Stimulated activated CD4-positive, alpha-beta T cell treated with anti-CD3 and anti-CD28 coated beads, Interleukin-1b, Interleukin-23, amount 100 ng/mL, for 1 hour (primary cell): Measurements from ENCODE around the gene FOXD2.

Experiments
- DNase-seq, 2 donors: peaks; one replicate each; pipeline ENCODE4 v3.0.0-alpha.2; 2020; ENCODE audit warnings: low read depth in 2 of 2

Gene FOXD2

DNA sequence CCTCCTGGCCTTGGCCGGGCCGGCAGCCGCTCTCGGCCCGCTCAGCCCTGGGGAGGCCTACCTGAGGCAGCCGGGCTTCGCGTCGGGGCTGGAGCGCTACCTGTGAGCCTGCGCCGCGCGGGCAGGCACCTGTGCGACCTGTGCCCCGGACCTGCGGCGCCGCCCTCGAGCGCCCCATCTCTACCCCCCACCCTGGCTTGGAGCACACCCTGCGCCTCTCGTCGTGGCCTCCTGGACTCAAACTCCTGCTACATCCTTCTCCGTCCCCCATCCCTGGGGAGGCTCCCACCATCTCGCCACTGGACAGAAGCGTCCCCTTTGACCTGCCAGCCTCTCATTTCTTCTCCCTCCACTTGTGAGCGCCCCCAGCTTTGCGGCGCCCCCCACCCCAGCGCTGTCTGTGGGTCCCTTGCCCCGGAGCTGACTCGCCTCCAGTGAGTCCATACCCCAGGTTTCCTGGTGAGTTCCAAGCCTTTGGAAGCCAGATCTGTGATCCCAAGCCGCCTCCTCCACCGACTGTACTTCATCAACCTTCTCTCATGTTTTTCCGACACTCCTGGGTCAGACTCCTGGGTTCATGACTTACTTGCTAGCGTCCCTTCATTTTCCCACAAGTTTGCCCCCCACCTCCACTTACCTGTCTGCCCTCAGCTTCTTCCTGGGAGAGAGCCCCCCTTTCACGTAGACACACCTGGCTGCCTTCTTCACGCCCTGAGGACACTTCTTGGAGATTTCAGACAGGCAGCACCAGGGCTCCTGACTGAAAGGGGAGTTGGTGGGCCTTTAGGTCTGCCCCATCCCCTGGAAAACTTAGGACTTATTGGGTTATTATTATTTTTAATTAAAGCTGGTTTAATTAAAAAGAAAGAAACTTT is 20.4 kb upstream of the FOXD2 start:
- no peak for DNase-seq

DNA sequence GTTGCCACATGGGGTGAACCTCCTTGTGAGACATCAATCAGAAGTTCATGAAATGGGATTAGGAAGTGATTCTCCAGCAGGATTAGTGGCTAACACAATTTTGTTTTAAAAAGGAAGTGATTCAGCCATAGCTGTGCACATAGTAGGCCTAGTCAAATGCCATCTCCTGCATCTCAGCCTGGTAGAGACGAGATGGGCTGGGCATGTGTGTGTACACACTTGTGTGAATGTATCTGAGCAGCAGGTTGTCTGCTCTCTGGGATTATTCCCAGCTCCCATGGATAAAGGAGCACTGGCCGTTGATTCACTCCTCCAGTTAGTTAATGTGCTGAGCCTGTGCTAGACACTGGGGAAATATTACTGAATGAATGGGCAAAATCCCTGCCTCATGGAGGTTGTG is 19.7 kb upstream of the FOXD2 start:
- DNase-seq = no peak

DNA sequence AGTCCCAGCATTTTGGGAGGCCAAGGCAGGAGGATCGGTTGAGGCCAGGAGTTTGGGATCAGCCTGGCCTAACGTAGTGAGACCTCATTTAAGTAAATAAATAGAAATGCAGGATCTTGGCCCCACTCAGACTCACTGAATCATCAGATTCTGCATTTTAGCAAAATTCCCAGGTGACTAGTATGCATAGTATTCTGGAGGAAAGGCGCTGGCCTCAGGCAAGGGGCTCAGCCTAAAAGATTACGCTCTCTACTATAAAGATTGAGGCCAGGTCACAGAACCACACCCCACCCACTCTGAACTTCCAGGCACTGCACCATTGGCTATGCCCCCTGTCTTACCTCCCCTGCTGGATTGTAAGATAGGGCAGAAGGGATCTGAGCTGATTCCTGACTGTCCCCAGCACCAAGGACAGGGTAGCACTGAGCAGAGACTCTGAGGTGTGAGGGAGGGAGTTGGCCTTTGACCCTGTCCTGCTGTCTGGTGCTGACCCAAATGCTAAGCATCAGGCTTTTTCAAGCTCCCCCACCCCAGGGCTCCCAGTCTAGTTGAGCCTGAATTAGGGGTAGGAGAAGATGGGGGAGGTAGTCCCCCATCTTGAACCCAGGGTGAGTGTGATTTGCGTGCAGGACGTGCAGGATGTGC is 19.0 kb upstream of the FOXD2 start:
- no peak for DNase-seq

DNA sequence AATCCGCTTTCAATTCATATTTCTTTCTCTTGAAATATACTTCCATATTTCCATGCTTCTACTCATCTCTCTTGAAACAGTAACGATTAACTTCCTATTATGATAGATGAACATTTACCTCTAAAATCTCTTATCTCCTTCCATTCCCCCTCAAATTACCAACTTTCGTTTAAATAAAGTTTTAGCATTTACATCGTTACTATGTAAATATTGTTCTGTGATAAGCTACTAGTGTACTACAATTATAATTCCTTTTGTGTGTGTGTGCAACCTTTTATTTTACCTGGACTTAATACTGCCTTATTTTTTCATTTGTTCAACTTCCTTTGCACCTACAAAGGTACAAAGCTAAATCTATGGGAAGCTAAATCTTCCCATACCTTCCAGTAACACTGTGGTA is 17.3 kb upstream of the FOXD2 start:
- no peak for DNase-seq

DNA sequence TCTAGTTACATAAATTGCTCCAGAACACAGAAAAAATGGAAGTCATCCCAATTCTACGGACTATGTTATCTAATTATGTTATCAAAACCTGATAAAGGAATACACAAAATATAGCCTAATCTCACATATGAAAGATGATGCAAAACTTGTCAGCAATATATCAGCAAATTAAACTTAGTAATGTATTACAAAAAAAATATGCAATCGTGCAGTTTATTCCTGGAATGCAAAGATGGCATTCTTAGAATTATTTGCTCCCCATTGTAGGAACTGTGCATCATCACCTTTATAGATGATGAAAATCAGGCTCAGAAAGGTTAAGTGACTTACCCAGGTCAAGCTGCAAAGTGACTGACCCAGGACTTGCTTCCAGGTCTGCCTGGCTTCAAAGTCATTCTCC is 14.0 kb upstream of the FOXD2 start:
- no peak for DNase-seq

DNA sequence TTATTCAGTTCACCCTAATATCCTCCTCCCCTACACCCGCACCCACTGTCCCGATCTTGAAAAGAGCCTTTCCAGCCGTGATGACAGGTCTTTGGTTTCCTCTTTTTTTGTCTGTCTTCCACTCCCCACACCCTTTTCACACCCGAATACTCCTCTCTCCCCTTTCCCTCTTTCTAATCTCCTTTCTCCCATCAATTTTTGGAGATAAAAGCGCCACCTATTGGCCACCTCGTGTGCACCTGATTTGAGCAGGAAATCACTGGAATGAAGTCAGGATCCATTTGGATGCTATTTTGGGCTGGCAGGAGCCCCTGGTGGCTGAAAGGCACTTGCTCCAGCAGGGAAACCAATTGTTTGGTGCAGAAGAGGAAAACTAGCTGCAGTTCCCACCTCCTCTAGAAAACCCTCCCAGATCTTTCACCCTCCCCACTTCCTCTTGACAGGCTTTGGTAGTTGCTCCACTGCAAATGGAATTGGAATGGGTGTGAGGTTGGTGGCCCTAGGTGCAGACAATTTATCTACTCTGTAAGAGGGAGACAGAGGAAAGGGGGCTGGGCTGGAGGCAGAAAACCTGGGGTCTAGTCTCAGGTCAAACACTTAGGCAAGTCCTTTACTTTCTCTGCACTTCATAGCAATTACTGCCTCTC is 13.4 kb upstream of the FOXD2 start:
- DNase-seq = no peak

DNA sequence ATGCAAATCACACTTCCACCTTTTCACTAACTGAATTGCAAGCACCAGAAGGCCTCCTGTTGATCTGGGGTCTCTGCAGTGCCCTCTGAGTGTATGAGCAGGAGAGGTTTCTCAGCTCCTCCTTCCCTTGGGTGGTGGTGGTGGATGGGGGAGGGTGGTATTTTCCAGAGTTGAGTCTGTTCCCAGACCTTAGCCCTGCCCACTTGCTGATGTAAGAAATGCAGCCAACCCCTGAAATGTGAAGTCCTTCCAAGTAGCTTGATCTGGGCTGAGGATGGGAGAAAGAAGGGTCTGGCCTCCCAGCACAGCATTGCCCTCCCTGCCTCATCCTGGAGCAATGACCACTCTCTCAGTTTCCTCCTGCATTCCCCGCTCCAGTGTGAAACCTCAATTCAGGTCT is 6.3 kb upstream of the FOXD2 start:
- DNase-seq = no peak

DNA sequence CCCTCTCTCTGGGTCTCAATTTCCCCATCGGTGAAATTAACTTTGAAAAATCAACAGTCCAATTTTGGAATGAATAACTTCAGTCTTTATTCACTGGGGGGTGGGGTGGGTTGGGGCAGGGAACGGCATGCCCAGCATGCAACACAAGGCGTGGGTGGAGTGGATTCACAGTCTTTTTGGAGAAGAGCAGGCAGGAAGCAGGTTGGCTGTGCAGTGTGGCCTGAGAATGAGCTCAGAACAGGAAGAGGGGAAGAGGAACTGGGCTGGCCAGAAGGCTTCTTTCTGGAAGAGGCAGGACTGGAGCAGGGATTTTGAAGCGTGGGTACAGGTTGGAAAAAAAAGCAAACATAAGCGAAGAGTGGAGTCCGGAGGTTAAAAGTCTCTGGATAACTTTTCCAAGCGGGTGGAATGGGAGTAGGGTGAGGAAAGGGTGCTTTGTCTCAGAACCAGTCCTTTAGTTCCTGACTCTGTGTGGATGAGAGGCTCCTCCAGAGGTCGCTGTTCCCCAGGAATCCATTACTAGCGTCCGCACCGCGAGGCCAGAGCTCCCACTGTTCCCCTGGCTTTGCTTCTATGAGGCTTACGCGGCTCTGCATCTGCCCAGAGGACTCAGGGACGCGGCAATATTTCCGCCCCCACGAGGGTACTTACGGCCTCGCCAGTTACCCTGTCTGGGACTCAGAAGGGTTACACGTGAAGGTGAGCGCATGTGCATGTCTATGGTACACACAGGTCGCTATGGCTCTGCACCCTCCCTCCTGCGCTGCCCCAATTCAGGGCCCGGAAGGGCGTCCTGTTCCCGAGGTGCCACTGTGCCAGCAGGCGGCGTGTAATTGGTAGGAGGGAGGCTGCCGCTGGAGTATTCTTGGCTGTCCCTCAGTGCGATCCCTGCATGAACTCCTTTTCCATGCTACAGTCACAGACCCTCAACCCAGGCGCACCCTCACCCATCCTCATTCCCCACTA is 5.5 kb upstream of the FOXD2 start:
- peak in 1 of 2 donors; percentile 18 for DNase-seq

DNA sequence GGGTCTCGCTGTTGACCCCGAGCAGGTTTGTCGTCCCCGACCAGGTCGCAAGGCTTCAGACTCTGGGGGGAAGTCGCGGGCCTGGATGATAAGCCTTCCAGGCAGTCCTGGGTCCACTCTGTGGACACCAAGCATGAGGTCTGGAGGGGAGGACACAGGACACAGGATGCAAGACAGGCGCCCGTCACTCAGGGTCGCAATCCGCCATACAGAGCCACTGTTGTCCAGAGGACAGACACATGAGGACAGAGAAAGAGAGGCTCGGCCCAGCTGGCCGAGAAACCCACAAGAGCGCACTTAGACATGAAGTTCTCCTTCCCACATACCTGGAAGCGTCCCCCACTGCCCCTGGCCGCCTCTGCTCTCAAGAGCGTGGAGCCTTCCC is 4.8 kb upstream of the FOXD2 start:
- DNase-seq = no peak

DNA sequence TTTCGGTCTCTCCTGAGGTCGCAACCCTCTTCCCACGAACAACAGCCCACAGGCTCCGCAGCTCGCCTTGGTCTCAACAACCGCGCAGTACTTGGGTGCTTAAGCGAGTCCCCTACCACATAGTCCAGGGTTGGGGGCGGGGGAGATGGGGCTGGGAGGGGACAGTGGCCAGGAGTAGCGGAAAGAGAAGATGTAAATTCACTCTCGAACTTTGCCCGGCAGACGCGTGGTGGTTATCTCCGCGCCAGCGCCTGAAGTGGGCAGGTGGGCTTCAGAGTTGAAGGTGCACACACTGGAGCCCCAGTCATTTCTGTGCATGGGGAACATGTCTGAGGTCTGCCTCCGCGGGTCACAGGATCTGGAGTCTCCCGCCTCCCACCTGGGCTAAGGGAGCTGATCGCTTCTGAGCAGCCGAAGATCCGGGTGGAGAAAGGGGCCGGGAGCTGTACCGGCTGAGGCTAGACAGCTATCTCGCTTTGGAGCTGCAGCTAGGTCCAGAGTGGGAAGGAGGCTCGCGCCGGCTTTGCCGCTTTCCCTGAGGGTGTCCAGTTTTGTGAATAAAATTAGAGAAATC is 4.3 kb upstream of the FOXD2 start:
- DNase-seq = no peak

DNA sequence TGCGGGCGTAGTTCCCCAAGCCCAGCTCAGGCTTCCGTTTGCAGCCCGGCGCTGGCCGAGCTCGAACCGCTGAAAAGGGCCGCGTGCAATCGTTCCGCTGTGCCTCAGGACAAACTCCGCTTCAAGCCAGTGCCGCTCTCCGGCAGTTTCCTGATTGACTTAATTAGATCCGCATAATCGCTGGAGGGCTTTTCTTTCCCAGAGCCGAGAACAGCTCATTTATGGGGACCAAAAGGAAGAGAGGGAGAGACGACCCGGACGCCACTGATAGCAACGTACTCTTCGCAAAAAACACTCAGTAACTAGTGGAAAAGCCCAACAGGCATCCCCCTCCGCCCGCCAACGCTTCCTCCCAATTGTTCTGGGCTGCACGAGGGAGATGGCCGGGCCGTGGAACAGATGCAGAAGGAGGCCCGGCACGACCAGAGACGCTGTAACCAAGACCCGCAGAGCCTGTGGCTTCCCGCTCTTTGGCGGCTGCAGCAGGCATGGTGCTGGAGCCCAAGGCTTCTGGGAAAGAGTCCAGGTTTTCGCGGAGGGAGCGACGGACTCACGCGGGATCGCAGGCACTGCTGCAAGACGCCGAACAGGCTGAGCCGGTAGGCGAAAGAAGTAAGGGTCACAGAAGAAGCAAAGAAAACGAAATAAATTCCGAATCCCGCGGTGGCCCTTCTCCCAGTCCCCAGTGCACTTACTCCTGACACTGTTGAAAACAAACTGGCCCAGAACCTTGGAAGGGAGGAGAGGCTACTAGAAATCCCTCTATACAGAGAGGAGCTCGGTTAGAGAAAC is 3.6 kb upstream of the FOXD2 start:
- no peak for DNase-seq

DNA sequence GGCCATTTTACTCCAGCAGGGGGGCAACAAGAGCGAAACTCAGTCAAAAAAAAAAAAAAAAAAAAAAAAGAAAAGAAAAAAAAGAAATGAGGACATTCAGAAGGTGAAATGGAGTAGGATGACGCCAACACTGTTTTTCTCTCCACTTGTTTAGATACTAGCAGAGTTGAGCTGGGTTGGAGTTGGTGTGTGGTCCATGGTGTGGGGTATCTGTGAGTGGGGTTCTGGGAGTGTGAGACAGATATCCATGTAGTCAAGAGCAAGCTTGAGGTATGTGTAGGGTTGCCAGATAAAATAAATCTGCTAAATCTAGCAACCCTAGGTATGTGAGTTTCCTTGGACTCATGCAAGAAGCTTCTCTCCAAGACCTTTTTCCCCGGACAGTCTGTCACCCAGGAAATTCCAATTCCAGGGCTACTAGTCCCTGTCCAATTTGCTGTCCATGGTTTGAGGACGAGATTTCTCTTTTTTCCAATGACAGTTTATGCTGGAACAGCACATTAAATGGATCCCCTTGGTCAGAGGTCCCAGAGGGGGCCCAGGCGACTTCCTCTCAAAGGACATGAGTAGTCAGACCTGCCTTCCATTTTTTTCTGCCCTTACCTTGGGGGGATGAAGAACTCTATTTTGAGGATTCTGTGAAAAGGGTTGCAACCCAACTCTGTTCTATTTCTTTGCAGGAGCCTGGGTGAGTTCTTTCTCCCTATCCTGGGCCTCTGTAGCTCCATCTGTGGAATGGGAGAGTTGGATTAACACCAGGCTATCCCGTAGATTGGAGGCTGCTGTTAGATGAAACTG is 2.1 kb upstream of the FOXD2 start:
- DNase-seq = no peak

DNA sequence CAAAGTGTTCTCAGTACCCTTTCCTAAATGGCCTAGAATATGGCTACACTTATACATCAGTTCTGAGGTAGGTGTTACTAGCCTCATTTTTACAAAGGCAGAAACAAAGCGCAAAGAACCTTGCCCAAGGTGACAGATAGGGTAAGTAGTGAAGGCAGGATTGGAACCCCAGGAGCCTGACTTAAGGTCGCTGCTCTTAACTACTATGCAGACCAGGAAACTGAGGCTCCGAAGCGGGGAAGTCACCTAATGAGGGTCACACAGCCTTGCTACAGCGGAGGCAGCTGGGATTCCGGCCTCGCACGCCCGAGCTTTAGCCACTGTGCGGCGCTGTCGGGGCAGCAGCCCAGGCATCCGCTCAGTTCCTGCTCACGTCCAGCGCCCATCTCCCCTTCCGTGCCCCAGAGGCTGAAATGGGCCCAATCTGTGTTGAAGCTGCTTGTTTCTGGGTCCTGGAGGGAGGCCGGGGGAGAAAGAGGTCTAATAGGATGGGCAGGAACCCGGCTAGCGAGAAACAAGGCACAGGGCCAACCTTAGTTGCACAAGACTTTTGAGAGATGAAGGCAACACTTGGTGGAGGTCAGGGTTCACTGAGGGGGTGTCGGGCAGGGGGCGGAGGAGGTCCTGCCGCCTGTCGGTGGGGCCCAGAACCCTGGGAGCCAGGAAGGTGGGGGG is 1.4 kb upstream of the FOXD2 start:
- peak; percentile 32 to 68 for DNase-seq

DNA sequence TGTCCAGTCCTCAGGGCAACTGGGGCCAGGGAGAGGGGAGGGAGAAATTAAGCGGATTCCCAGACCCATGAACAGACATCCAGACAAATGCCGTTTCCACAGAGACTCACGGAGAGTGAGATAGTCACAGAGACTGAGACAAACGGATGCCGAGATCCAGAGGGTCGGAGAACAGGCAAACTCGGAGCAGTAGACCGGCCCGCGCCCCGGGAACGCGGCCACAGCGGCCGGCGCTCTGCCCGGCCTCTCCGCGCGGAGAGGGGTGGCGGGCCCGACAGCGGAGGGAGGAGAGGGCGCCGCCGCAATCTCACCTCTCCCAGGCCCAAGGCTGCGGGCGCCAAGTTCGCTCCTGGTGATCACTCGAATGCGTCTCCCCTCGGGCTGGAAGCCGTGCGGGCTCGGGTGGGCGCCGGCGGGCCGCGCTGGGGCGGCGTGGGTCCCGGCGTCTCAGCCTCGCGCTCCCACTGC is 831 bp upstream of the FOXD2 start:
- DNase-seq = no peak

DNA sequence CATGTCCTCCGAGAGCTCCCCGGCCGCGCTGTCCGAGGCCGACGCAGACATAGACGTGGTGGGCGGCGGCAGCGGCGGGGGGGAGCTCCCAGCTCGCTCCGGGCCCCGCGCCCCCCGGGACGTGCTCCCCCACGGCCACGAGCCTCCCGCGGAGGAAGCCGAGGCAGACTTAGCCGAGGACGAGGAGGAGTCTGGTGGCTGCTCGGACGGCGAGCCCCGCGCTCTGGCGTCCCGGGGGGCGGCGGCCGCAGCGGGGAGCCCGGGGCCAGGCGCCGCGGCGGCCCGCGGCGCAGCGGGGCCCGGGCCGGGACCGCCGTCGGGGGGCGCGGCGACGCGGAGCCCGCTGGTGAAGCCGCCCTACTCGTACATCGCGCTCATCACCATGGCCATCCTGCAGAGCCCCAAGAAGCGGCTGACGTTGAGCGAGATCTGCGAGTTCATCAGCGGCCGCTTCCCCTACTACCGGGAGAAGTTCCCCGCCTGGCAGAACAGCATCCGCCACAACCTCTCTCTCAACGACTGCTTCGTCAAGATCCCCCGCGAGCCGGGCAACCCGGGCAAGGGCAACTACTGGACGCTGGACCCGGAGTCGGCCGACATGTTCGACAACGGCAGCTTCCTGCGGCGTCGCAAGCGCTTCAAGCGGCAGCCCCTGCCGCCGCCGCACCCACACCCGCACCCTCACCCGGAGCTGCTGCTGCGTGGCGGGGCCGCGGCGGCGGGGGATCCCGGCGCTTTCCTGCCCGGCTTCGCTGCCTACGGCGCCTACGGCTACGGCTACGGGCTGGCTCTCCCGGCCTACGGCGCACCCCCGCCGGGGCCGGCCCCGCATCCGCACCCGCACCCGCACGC is 547 bp downstream of the FOXD2 start:
- DNase-seq = no peak

DNA sequence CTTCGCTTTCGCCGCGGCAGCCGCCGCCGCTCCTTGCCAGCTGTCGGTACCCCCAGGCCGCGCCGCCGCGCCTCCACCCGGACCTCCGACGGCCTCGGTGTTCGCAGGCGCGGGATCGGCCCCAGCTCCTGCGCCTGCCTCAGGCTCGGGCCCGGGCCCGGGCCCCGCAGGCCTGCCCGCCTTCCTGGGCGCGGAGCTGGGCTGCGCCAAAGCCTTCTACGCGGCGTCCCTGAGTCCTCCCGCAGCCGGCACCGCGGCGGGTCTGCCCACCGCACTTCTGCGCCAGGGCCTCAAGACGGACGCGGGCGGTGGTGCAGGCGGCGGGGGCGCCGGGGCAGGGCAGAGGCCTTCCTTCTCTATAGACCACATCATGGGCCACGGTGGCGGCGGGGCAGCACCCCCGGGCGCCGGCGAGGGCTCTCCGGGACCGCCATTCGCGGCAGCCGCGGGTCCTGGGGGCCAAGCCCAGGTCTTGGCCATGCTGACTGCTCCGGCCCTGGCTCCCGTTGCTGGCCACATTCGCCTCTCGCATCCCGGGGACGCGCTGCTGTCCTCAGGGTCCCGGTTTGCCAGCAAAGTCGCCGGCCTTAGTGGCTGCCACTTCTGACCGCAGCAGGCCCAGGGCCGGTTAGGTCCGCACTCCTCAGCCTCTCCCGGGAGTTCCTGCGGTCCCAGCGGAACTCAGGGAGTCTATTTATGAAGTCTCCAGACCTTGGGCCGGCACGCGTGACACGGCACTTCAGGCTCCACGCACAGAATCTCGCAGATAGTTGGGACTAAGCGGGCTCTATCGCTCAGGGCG is 1.4 kb downstream of the FOXD2 start:
- DNase-seq = no peak
